Measurements from ENCODE around the gene ARTN.

ARTN gene

DNA sequence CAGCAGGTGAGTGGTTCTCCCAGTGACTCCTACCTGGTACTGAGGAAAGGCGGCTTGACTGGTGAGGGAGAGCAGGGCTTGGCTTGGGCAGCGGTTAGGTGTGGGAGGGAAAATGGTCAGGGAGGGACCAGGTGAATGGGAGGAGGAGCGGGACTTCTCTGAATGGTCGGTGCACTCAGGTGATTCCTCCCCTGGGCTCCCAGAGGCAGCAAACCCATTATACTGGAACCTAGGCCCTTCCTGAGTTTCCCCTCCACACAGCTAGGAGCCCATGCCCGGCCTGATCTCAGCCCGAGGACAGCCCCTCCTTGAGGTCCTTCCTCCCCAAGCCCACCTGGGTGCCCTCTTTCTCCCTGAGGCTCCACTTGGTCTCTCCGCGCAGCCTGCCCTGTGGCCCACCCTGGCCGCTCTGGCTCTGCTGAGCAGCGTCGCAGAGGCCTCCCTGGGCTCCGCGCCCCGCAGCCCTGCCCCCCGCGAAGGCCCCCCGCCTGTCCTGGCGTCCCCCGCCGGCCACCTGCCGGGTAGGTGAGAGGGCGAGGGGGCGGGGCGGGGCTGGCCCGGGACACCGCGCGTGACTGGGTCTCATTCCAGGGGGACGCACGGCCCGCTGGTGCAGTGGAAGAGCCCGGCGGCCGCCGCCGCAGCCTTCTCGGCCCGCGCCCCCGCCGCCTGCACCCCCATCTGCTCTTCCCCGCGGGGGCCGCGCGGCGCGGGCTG lies 2.3 kb downstream of the ARTN start:
- no peaks in the 10 kb centered on the region for H3K36me3 ChIP-seq (ENCODE audit: insufficient read depth, low read length)
- H3K4me2 ChIP-seq (ENCODE audit: low read depth, low read length, poor library complexity, severe bottlenecking): no peak overlapping the region
- no peak overlapping the region for H3K4me3 ChIP-seq (ENCODE audit: low read length, poor library complexity, severe bottlenecking)

DNA sequence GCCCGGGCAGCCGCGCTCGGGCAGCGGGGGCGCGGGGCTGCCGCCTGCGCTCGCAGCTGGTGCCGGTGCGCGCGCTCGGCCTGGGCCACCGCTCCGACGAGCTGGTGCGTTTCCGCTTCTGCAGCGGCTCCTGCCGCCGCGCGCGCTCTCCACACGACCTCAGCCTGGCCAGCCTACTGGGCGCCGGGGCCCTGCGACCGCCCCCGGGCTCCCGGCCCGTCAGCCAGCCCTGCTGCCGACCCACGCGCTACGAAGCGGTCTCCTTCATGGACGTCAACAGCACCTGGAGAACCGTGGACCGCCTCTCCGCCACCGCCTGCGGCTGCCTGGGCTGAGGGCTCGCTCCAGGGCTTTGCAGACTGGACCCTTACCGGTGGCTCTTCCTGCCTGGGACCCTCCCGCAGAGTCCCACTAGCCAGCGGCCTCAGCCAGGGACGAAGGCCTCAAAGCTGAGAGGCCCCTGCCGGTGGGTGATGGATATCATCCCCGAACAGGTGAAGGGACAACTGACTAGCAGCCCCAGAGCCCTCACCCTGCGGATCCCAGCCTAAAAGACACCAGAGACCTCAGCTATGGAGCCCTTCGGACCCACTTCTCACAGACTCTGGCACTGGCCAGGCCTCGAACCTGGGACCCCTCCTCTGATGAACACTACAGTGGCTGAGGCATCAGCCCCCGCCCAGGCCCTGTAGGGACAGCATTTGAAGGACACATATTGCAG lies 3.0 kb downstream of the ARTN start:
- Histone ChIP-seq H3K79me2 (ENCODE audit: insufficient read depth, low read length) (no peaks in the 10 kb centered on the region), H3K4me3 (ENCODE audit: low read length, poor library complexity, severe bottlenecking) (peak overlapping the region; percentile 49), H3K9me3 (ENCODE audit: insufficient read depth, low read depth, low read length) (no peaks in the 10 kb centered on the region), H3K36me3 (ENCODE audit: insufficient read depth, low read length) (no peaks in the 10 kb centered on the region), H3K4me2 (ENCODE audit: low read depth, low read length, poor library complexity, severe bottlenecking) (peak overlapping the region; percentile 51), H2AFZ (ENCODE audit: low read length) (no peak overlapping the region; the same call in 1 of the 2 replicates), H3K9me2 (replicated peaks; ENCODE audit: low read depth, low read length) (no peaks in the 10 kb centered on the region), H3K9ac (ENCODE audit: low read depth, low read length, poor library complexity, severe bottlenecking) (no peak overlapping the region), H4K20me1 (ENCODE audit: insufficient read depth, low read length, poor library complexity, severe bottlenecking) (no peaks in the 10 kb centered on the region), H3K27me3 (ENCODE audit: insufficient read depth, low read length, poor library complexity, severe bottlenecking) (no peaks in the 10 kb centered on the region), H3K4me1 (ENCODE audit: insufficient read depth, low read length, poor library complexity, severe bottlenecking) (no peaks in the 10 kb centered on the region), H3F3A (ENCODE audit: low read depth) (no peaks in the 10 kb centered on the region)
- TF ChIP-seq EZH2phosphoT487 (IDR thresholded peaks at IDR 0.05; ENCODE audit: borderline replicate concordance): no peak
- TF ChIP-seq, protein P1, sequence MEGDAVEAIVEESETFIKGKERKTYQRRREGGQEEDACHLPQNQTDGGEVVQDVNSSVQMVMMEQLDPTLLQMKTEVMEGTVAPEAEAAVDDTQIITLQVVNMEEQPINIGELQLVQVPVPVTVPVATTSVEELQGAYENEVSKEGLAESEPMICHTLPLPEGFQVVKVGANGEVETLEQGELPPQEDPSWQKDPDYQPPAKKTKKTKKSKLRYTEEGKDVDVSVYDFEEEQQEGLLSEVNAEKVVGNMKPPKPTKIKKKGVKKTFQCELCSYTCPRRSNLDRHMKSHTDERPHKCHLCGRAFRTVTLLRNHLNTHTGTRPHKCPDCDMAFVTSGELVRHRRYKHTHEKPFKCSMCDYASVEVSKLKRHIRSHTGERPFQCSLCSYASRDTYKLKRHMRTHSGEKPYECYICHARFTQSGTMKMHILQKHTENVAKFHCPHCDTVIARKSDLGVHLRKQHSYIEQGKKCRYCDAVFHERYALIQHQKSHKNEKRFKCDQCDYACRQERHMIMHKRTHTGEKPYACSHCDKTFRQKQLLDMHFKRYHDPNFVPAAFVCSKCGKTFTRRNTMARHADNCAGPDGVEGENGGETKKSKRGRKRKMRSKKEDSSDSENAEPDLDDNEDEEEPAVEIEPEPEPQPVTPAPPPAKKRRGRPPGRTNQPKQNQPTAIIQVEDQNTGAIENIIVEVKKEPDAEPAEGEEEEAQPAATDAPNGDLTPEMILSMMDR (conservative IDR thresholded peaks at IDR 0.05; ENCODE audit: low read length): no peak; the same call in 1 of the 2 replicates

More for the DNA sequence above, 2.3 kb downstream of the ARTN start:
- TF ChIP-seq, protein P1 (conservative IDR thresholded peaks at IDR 0.05; ENCODE audit: low read length): no peak
- no peak for TF ChIP-seq EZH2phosphoT487 (IDR thresholded peaks at IDR 0.05; ENCODE audit: borderline replicate concordance)
- Histone ChIP-seq H3K9me3 (ENCODE audit: insufficient read depth, low read depth, low read length) (no peaks in the 10 kb centered on the region), H3K79me2 (ENCODE audit: insufficient read depth, low read length) (no peaks in the 10 kb centered on the region), H3K9ac (ENCODE audit: low read depth, low read length, poor library complexity, severe bottlenecking) (no peak overlapping the region), H3K27me3 (ENCODE audit: insufficient read depth, low read length, poor library complexity, severe bottlenecking) (no peaks in the 10 kb centered on the region), H3F3A (ENCODE audit: low read depth) (no peaks in the 10 kb centered on the region), H2AFZ (ENCODE audit: low read length) (no peak overlapping the region), H3K4me1 (ENCODE audit: insufficient read depth, low read length, poor library complexity, severe bottlenecking) (no peaks in the 10 kb centered on the region), H4K20me1 (ENCODE audit: insufficient read depth, low read length, poor library complexity, severe bottlenecking) (no peaks in the 10 kb centered on the region), H3K9me2 (replicated peaks; ENCODE audit: low read depth, low read length) (no peaks in the 10 kb centered on the region)

DNA sequence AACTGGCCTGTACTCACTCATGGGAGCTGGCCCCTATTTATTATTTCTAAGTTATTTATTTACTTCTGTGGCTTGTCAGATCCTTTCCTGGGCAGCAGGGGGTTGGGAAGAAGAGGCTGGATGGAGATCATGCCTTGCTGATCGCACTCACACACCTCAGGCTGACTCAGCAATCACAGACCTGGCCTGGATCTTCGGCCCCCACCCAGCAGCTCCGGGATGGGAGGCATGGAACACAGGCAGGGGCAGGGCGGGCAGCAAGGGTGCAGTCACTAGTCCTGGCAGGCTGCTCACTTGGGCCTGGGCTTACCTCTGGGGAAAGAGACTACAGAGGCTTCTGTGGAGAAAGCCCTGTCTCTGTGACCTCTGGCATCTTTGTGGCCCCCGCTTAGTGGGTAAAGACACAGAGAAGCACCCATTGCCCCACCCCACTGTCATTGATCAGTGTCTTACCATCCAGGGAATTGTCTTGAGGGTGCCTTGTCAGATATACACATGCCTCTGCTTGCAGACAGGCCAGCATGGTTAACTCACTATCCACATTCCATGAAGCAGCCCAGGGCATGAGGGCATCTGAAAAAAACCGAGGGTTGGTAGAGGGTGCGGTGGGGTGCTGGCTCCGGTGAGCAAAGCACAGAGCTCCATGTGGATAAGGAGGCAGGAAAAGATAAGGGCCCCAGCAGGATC lies 3.7 kb downstream of the ARTN start:
- Histone ChIP-seq H3K79me2 (ENCODE audit: insufficient read depth, low read length) (no peaks in the 10 kb centered on the region), H3K36me3 (ENCODE audit: insufficient read depth, low read length) (no peaks in the 10 kb centered on the region), H3K9me3 (ENCODE audit: insufficient read depth, low read depth, low read length) (no peaks in the 10 kb centered on the region), H3K4me1 (ENCODE audit: insufficient read depth, low read length, poor library complexity, severe bottlenecking) (no peaks in the 10 kb centered on the region), H3F3A (ENCODE audit: low read depth) (no peaks in the 10 kb centered on the region), H4K20me1 (ENCODE audit: insufficient read depth, low read length, poor library complexity, severe bottlenecking) (no peaks in the 10 kb centered on the region), H3K4me3 (ENCODE audit: low read length, poor library complexity, severe bottlenecking) (no peak overlapping the region), H2AFZ (ENCODE audit: low read length) (no peak overlapping the region), H3K9ac (ENCODE audit: low read depth, low read length, poor library complexity, severe bottlenecking) (no peak overlapping the region), H3K9me2 (replicated peaks; ENCODE audit: low read depth, low read length) (no peaks in the 10 kb centered on the region), H3K4me2 (ENCODE audit: low read depth, low read length, poor library complexity, severe bottlenecking) (no peak overlapping the region), H3K27me3 (ENCODE audit: insufficient read depth, low read length, poor library complexity, severe bottlenecking) (no peaks in the 10 kb centered on the region)
- TF ChIP-seq, protein P1 (conservative IDR thresholded peaks at IDR 0.05; ENCODE audit: low read length): no peak
- no peak for TF ChIP-seq EZH2phosphoT487 (IDR thresholded peaks at IDR 0.05; ENCODE audit: borderline replicate concordance)

All from Loucy (cell line).